IPS-11a (cell line): ENCODE measurements around the gene MINDY4B.
"Not testable (repeated sequence)": the region's sequence is repeated elsewhere in the genome, so short reads cannot be mapped to it uniquely, and the experiment has no call there.

Experiments used
- H3K4me3 ChIP-seq: one replicate; pipeline ENCODE4 v1.5.1; 2013; ENCODE audit warnings: low read depth, low read length, control low read depth

The MINDY4B gene

GRCh38 chr3:150899141-150899540 lies 6.1 kb downstream of the MINDY4B start:
- no peak overlapping the region for H3K4me3 ChIP-seq

DNA sequence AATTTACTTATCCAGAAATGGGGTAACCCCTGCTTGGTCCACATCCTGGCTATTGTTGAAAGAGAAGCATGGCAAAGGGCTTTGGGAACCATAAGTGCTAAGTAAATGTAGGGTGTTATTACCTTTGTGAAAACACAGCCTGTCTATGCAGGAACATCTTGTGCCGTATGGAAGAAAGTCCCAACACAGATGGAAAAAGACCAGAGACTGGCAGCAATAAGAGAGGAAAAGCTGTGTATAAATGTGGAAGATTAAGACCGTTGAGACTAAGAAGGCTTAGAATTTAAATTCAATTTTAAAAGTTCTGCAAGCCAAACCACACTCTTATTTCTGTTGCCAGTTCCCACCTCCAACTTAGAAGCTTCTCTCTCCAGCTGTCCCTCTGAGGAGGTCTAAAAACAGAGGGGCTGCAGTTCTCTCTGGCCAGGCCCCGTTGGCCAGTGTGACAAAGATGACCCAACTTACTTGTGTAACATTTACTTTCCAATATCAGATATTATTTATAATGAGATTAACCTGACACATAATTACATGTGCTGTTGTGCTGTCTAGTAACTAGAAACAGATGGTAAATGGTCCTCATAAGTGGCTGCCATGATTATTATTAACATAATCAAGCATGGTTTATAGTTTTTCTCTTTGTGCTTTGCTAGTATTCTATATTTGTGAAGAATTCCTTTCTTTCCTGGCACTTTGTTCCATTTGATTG lies 7.0 kb downstream of the MINDY4B start:
- H3K4me3 ChIP-seq: no peak overlapping the region

DNA sequence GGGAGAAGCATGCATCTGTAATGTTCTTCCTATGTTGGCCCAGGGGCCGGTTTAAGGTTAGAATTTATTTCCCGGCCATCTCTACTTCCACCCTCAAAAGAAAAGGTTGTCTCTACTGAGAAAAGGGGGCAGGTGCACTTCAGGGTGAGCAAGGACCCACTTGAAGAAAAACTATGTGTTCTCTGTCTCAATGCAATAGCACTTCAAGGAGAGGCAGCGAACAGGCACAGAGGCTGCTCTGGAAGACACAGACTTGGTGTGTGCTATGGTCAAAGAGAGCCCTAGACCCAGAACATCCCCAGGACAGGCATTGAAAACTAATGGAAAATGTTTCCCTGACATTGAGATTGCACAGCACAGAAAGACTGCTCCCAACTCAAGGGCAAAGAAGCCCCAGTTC lies 7.6 kb downstream of the MINDY4B start:
- H3K4me3 ChIP-seq: no peak overlapping the region

DNA sequence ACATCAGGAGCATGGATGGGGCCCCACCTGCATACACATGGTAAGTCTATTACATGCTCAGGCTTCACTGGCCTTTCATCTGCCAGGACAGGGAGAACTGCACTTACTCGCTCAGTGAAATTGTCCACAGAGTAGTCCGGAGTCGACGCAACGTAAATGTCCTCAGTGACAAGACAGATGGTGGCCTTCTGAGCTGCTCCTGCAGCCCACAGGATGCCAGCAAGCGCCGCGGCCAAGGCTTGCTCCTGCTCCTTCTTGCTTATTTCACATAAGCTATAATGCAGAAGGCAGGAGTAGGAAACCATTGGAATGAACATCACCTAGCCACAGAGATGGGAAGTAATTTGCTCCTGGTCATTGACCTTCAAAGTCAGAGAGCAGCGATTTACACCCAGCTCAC lies 14.4 kb downstream of the MINDY4B start:
- no peak overlapping the region for H3K4me3 ChIP-seq

- H3K4me3 ChIP-seq: no peak overlapping the region
Measured at GRCh38 chr3:150890295-150890694, 14.9 kb downstream of the MINDY4B start.

GRCh38 chr3:150889106-150889505 lies 16.1 kb downstream of the MINDY4B start:
- no peak overlapping the region for H3K4me3 ChIP-seq

GRCh38 chr3:150887031-150887430 lies 18.2 kb downstream of the MINDY4B start:
- no peak overlapping the region for H3K4me3 ChIP-seq

GRCh38 chr3:150885535-150885934 lies 19.7 kb downstream of the MINDY4B start:
- no peak overlapping the region for H3K4me3 ChIP-seq

DNA sequence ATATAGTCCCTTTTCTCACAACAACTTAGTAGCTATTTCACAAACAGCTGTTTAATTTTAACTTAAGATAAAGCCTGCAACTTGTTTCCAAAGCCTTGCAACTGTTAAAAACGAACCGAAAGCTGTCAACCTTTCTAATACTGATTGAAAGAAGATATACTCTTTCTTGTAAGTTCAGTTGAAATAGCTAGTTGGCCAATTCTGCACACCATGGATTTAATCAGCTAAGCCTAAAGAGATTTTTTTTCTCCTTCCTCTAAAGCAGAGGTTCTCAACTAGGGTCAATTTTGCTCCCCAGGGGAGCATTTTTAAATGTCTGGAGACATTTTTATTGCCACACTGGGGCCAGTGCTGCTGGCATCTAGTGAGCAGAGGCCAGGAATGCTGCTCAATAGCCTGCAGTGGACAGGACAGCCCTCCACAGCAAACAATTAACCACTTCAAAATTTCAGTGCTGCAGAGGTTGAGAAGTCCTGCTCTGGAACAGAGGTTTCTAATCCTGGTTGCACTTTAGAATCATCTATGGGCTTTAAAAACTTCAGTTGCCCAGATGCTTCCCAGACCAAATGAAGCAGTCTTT lies 26.2 kb downstream of the MINDY4B start:
- H3K4me3 ChIP-seq: no peak overlapping the region

DNA sequence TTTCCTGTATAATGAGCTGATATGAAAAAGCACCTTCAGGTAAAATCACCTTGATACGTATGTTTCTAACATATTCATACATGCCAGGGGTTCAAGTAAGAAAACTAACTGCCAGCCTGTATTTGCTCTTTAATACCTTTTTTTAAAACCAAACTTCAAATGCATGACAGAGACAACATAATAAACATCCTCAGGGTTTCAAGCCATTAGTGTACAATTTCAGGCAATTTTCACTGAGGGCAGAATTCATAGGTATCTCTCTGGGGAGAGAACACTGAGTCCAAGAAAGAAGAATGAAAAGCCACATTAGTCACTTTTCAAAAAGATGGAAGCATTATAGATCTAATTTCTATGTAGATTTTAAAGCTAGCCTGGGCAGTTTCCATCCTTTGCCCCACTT lies 26.9 kb downstream of the MINDY4B start:
- no peak overlapping the region for H3K4me3 ChIP-seq

DNA sequence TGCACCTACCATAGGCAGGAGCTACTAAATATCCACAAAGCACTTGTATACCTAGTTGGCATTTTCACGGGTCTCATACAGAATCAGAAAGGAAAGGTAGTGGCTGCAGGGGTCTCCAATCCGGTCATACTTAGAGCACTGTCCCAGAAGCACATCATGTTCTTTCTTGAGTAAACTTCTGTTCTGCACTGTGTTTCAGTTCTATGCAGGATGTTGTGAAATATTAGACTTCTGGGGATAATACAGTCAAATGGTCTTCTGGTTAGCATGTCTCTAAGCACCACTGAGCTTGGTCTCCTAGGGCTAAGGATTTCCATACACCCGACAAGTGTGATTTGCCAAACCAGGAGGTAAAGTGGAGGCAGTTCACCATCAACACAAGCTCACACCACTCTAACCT lies 27.9 kb downstream of the MINDY4B start:
- no peak overlapping the region for H3K4me3 ChIP-seq

- H3K4me3 ChIP-seq: no peak overlapping the region
Measured at GRCh38 chr3:150876611-150877265, 28.5 kb downstream of the MINDY4B start.

DNA sequence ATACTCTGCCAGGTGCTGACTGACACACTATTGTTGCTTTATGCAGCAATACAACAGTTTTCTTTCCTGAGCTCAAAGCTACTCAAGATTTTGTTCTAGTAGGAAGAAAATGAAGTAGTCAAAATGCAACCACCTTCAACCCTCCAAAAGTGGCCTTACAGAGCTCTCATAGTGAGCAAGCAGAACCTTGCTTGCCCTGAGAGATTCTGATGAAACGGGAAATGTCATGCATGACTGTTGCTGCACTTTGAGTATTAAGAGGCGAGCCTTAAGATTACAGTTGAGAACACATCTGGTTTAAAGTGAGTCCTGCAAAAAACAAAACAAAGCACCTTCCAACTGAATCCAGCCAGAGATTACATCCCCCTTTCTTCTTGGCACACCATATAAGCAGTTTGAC lies 29.7 kb downstream of the MINDY4B start:
- no peak overlapping the region for H3K4me3 ChIP-seq

- no peak overlapping the region for H3K4me3 ChIP-seq
Measured at GRCh38 chr3:150874666-150875219, 30.5 kb downstream of the MINDY4B start.

DNA sequence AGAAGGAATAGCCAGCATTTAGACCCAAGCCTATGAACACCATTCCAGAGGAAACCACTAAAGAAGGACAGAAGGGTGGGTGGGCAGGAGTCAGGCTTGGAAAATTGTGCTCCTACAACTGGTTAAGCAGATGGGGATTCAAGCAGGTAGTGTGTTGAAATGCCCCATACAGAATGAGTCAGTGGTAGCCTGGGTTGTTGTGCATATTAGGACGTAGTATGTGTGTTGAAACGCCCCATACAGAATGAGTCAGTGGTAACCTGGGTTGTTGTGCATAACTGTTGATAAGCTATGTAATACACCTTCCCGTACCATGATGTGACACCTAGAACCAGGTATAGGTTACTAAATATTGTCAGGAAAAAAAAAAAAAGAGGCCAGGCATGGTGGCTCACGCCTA lies 34.0 kb downstream of the MINDY4B start:
- no peak overlapping the region for H3K4me3 ChIP-seq

DNA sequence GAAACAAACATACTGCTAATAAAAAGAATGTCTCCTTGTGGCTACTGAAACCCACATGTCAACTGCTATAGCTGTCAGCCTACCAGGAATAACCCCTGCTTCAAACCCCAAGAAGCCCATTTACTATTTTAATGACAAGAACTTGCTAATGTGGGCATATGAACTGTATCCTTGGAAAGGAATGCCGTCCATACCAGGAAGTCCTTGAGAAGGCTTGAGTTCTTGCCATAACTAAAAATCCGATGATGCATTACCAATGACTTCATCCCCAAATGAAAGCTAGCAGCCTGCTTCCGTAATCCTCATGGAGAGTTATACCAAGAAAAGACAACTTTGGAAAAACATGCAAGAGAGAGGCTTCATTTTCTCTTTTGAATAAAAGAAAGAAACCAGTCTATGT lies 34.8 kb downstream of the MINDY4B start:
- no peak overlapping the region for H3K4me3 ChIP-seq

DNA sequence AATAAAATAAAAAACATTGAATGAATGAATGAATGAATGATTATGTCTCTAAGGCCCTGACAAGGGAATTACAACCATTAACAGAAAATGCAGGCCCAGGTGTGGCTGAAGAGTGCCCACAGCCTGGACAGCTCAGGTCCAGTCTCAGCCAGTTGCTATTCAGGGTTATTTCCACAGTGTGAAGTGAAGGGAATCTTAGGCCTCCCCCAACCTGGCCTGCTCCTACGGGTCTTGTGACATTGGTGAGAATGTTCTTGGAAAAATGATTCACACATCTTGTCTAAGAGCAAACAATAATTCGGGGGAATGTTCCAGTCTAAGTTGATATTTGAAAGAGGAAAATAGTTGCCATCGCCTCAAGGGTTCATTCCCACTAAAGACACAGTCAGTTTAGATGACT lies 37.0 kb downstream of the MINDY4B start:
- H3K4me3 ChIP-seq: no peak overlapping the region

- no peak overlapping the region for H3K4me3 ChIP-seq
Measured at GRCh38 chr3:150867434-150867833, 37.8 kb downstream of the MINDY4B start.

DNA sequence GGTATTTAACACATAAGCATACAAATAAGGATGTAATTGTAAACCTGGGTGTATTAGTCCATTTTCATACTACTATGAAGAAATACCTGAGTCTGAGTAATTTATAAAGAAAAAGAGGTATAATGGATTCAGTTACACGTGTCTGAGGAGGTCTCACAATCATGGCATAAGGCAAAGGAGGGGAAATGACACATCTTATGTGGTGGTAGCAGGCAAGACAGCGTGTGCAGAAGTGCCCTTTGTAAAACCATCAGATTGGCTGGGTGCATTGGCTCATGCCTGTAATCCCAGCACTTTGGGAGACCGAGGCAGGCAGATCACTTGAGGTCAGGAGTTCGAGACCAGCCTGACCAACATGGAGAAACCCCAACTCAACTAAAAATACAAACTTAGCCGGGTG lies 41.3 kb downstream of the MINDY4B start:
- not testable (repeated sequence) for H3K4me3 ChIP-seq

DNA sequence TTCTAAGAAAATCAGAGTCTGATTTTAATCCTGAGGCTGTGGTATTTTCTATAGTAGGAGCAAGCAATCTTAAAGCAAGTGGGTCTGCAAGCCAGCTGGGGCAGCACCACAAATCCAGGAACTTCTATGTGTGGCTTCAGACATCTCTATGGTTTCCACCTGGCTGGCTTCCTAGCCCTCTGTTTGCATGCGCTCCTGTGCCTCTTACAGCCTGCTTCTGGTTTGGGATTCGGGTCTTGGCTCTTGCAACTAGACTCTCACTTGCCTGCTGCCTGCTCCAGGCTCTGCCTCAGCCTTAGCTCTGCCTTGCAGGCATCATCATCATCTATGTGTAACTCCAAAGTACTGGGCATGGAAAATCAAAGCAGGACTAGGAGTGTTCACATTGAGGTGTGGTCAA lies 43.4 kb downstream of the MINDY4B start:
- no peak overlapping the region for H3K4me3 ChIP-seq

GRCh38 chr3:150857936-150858335 lies 47.3 kb downstream of the MINDY4B start:
- not testable (repeated sequence) for H3K4me3 ChIP-seq

DNA sequence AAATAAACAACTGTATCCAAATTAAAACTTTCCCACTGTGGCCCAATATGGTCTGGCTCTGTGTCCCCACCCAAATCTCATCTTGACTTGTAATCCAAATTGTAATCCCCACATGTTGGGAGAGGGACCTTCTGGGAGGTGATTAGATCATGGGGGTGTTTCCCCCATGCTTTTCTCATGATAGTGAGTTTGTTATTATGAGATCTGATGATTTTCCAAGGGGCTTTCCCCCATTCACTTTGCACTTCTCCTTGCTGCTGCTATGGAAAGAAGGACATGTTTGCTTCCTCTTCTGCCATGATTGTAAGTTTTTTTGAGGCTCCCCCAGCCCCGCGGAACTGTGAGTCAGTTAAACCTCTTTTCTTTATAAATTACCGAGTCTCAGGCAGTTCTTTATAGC lies 55.0 kb downstream of the MINDY4B start:
- H3K4me3 ChIP-seq: no peak overlapping the region
